Endothelial cell of umbilical vein (primary cell): ENCODE results near the gene APCDD1L. TPM values are rescaled to one million over a fixed set of nuclear protein-coding genes. Genes with fewer than 3 reads are reported as not detected.

ENCODE experiments used
- BruUV-seq: library from RNA; stranded (reverse); fragments of 400-500 nt; replicated peaks from 2 replicates; lab custom pipeline; 2021; lab: Mats Ljungman, UMichigan
- CTCF ChIA-PET: fragments of 300-600, 350-600 bp; sonication (Branson Sonifier 250); formaldehyde crosslinking; loops from one replicate; lab custom pipeline; 2021; ENCODE audit warnings: antibody characterized with exemption, inconsistent platforms; lab: Charles Lee
- POLR2A ChIA-PET: fragments of 300-600, 350-600 bp; sonication (Branson Sonifier 250); formaldehyde crosslinking; loops from one replicate; lab custom pipeline; 2021; ENCODE audit warnings: antibody characterized with exemption, inconsistent platforms; lab: Charles Lee
- DNase-seq: peaks from one replicate; pipeline ENCODE4 v3.0.0-alpha.2; 2011; ENCODE audit warnings: low read depth, low spot score
- FAIRE-seq: peaks from 2 replicates; lab custom pipeline; 2011; peaks lifted over from hg19 to GRCh38; lab: Jason Lieb, UNC
- H2AFZ ChIP-seq: 2 replicates; pipeline ENCODE4 v1.6.0; 2012; ENCODE audit warnings: low read depth, low read length, control low read depth, inconsistent platforms
- H3K27ac ChIP-seq: 2 replicates; pipeline ENCODE4 v1.5.1; 2011; ENCODE audit warnings: low read depth, mild to moderate bottlenecking, control low read depth, low read length, moderate library complexity; ENCODE audit not compliant: insufficient read depth
- H3K27me3 ChIP-seq, 2 experiments: 2 replicates each; pipeline versions ENCODE4 v1.6.0 to v1.6.1; 2011; ENCODE audit warnings: low read length in 2 of 2, mixed read lengths in 1 of 2; ENCODE audit not compliant: control insufficient read depth in 2 of 2, insufficient read depth in 2 of 2
- H3K36me3 ChIP-seq, 2 experiments: 2 replicates in 1 of 2; 3 replicates in 1 of 2; pipeline ENCODE4 v1.5.1; 2011; ENCODE audit warnings: low read length in 2 of 2, mild to moderate bottlenecking in 1 of 2, moderate library complexity in 1 of 2; ENCODE audit not compliant: control insufficient read depth in 2 of 2, insufficient read depth in 2 of 2; ENCODE audit errors: extremely low read depth in 1 of 2
- H3K4me1 ChIP-seq: 3 replicates; pipeline ENCODE4 v1.5.1; 2011; ENCODE audit warnings: mild to moderate bottlenecking, low read length; ENCODE audit not compliant: control insufficient read depth, insufficient read depth; ENCODE audit errors: extremely low read depth
- H3K4me2 ChIP-seq: 2 replicates; pipeline ENCODE4 v1.6.1; 2011; ENCODE audit warnings: low read length, control low read depth, mixed read lengths; ENCODE audit not compliant: insufficient read depth
- H3K4me3 ChIP-seq, 3 experiments: fragments of 200-600 bp in 1 of 3; sonication (generic), shearing (Covaris generic) in 1 of 3; replicated peaks in 1 of 3; 2 replicates each; pipeline ENCODE4 v1.5.1; 2011 to 2016; ENCODE audit warnings: control low read depth in 3 of 3, low read length in 3 of 3, mild to moderate bottlenecking in 2 of 3, inconsistent platforms in 1 of 3, low read depth in 1 of 3, moderate library complexity in 1 of 3; ENCODE audit not compliant: insufficient read depth in 1 of 3
- H3K79me2 ChIP-seq: 2 replicates; pipeline ENCODE4 v1.6.0; 2012; ENCODE audit warnings: low read length, inconsistent platforms; ENCODE audit not compliant: control insufficient read depth, insufficient read depth
- H3K9ac ChIP-seq: replicated peaks from 2 replicates; pipeline ENCODE3; 2011; ENCODE audit warnings: low read length, control low read depth; ENCODE audit not compliant: insufficient read depth; ENCODE audit errors: extremely low read depth
- H3K9me1 ChIP-seq: replicated peaks from 3 replicates; pipeline ENCODE4 v1.6.0; 2011; ENCODE audit warnings: mild to moderate bottlenecking, low read length; ENCODE audit not compliant: control insufficient read depth, insufficient read depth; ENCODE audit errors: extremely low read depth
- H3K9me3 ChIP-seq: replicated peaks from 2 replicates; pipeline ENCODE4 v1.5.1; 2012; ENCODE audit warnings: low read length, inconsistent platforms; ENCODE audit not compliant: control insufficient read depth, insufficient read depth
- H4K20me1 ChIP-seq: replicated peaks from 2 replicates; pipeline ENCODE3; 2011; ENCODE audit warnings: mild to moderate bottlenecking, low read length; ENCODE audit not compliant: control insufficient read depth, insufficient read depth; ENCODE audit errors: extremely low read depth
- FOS ChIP-seq: IDR thresholded peaks from 2 replicates; pipeline ENCODE4 v1.6.1; 2011; ENCODE audit warnings: mild to moderate bottlenecking, low read length, moderate library complexity, borderline replicate concordance; ENCODE audit not compliant: insufficient read depth
- GATA2 ChIP-seq: IDR thresholded peaks from 2 replicates; pipeline ENCODE4 v1.7.0; 2011; ENCODE audit warnings: low read depth, mild to moderate bottlenecking, moderate library complexity, mixed read lengths, low read length; ENCODE audit not compliant: insufficient read length, insufficient read depth
- MAX ChIP-seq: IDR thresholded peaks from 2 replicates; pipeline ENCODE4 v1.6.1; 2011; ENCODE audit not compliant: insufficient read depth, insufficient read length
- dilution Hi-C: fragments of 300-500 bp; cut with MboI; formaldehyde crosslinking; loops from one replicate; pipeline ENCODE4 v1.15.0; 2019; ENCODE audit warnings: low sequenced_read_pairs; ENCODE audit not compliant: extremely low pct_ligation_motif_present
- intact Hi-C: fragments of 100-400 bp; cut with micrococcal nuclease; formaldehyde crosslinking; loops from one replicate; pipeline ENCODE4 v1.10.0; 2022
- polyA plus RNA-seq, 4 experiments: library from polyadenylated mRNA; depleted of rRNA in 3 of 4; stranded (reverse) in 3 of 4; unstranded in 1 of 4; fragments of >200 nt; gene quantifications; 2 replicates each; pipeline versions ENCODE4 v1.2.1 to v1.2.3, GENCODE V29; 2011 to 2012; ENCODE audit warnings: missing spikeins in 1 of 4
- total RNA-seq: library from RNA; stranded (reverse); gene quantifications from 2 replicates; pipeline ENCODE4 v1.2.3, GENCODE V29; 2021

The APCDD1L gene
- total and polyA plus RNA-seq, 2 donors (not counting 3 experiments of a cell fraction or from before 2014, with no cell fraction given) = 0.17 to 1.4 TPM

GRCh38 chr20:58523971-58524315 lies 8.7 kb upstream of the APCDD1L start:
- peak; percentile 8 for TF ChIP-seq FOS
- no peak for TF ChIP-seq MAX
- Histone ChIP-seq H3K4me3 (no peak overlapping the region), H4K20me1 (no peaks in the 10 kb centered on the region), H3K79me2 (no peaks in the 10 kb centered on the region), H3K9me1 (no peaks in the 10 kb centered on the region), H3K4me1 (peaks cover 14% of the 10 kb centered on the region), H3K9ac (no peak overlapping the region), H3K9me3 (peaks cover 2% of the 10 kb centered on the region), H2AFZ (no peak overlapping the region), H3K4me2 (no peak overlapping the region), H3K36me3 (no peaks in the 10 kb centered on the region), H3K27ac (no peak overlapping the region), H3K27me3 (no peaks in the 10 kb centered on the region)
- intact Hi-C loops = no loop called here
- no peak for FAIRE-seq
- no TSS peak for BruUV-seq
- dilution Hi-C loops = no loop called here
- CTCF ChIA-PET = interaction anchor here (1.2 to 1.3 kb wide), 2 partner anchors 16 to 31 kb away, joined by 3 read pairs; no protein-coding TSS in a partner anchor
- peak; percentile 55 for DNase-seq
- POLR2A ChIA-PET = no interaction called here

GRCh38 chr20:58523072-58523970 lies 8.1 kb upstream of the APCDD1L start:
- H3K9ac ChIP-seq = no peak overlapping the region
- intact Hi-C loops = no loop called here
- H2AFZ ChIP-seq = no peak overlapping the region
- no peaks in the 10 kb centered on the region for H3K27me3 ChIP-seq
- CTCF ChIA-PET = interaction anchor here (0.9 to 1.3 kb wide), 3 partner anchors 11 to 32 kb away, joined by 3 read pairs; no protein-coding TSS in a partner anchor
- dilution Hi-C loops = no loop called here
- no peak overlapping the region for H3K27ac ChIP-seq
- no peaks in the 10 kb centered on the region for H3K9me1 ChIP-seq
- DNase-seq (peak; percentile 10), FAIRE-seq (no peak)
- H3K4me2 ChIP-seq = no peak overlapping the region
- POLR2A ChIA-PET = interaction anchor here (0.7 kb wide), 1 partner anchor 87 kb away, joined by 5 read pairs; no protein-coding TSS in a partner anchor
- peaks cover 2% of the 10 kb centered on the region for H3K9me3 ChIP-seq
- BruUV-seq = no TSS peak
- H3K79me2 ChIP-seq = no peaks in the 10 kb centered on the region
- peaks cover 14% of the 10 kb centered on the region for H3K4me1 ChIP-seq
- no peak overlapping the region for H3K4me3 ChIP-seq
- no peaks in the 10 kb centered on the region for H3K36me3 ChIP-seq
- H4K20me1 ChIP-seq = no peaks in the 10 kb centered on the region
- TF ChIP-seq GATA2 (peak; percentile 63), MAX (no peak)
